PC-3 (cell line): Measurements from ENCODE around the gene ESR2.

Source experiments
- EZH2 ChIP-seq: fragments of 300-600 bp; sonication (generic); IDR thresholded peaks from one replicate; pipeline ENCODE4 v1.6.1; 2017; ENCODE audit warnings: antibody characterized with exemption, mild to moderate bottlenecking, low read length; ENCODE audit not compliant: unreplicated experiment
- TF ChIP-seq, protein P1 (sequence below): fragments of 300-600 bp; sonication (generic); conservative IDR thresholded peaks from 2 replicates; pipeline ENCODE4 v1.5.1; 2017; ENCODE audit warnings: antibody characterized with exemption, low read depth, mild to moderate bottlenecking, low read length

GRCh38 chr14:64187331-64187730 is 106.8 kb downstream of the ESR2 start:
- TF ChIP-seq, protein P1, sequence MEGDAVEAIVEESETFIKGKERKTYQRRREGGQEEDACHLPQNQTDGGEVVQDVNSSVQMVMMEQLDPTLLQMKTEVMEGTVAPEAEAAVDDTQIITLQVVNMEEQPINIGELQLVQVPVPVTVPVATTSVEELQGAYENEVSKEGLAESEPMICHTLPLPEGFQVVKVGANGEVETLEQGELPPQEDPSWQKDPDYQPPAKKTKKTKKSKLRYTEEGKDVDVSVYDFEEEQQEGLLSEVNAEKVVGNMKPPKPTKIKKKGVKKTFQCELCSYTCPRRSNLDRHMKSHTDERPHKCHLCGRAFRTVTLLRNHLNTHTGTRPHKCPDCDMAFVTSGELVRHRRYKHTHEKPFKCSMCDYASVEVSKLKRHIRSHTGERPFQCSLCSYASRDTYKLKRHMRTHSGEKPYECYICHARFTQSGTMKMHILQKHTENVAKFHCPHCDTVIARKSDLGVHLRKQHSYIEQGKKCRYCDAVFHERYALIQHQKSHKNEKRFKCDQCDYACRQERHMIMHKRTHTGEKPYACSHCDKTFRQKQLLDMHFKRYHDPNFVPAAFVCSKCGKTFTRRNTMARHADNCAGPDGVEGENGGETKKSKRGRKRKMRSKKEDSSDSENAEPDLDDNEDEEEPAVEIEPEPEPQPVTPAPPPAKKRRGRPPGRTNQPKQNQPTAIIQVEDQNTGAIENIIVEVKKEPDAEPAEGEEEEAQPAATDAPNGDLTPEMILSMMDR = no peak
- no peak for TF ChIP-seq EZH2
